Measurements from ENCODE around the gene TBC1D14.

Gene TBC1D14

DNA sequence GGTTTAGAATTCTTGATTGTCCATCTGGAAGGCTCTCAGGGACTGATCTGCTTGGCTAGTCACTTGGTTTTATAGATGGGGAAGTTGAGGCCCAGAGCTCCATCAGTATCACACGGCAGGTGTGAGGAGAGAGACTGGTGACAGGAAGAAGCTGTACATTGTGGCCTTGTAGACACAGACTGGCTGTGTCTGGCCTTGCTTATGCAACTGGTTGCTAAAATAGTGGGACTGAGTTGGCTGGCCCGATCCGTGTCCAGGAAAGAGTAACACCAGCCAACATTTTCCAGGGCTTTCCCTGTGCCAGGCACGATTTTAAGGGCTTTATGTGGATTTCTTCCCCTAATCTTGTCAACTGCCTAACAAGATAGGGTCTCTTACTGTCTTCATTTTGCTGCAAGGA, 2.8 kb downstream of the TBC1D14 start:
- Histone ChIP-seq H3K9me3 (ENCODE audit: insufficient read depth, low read length) (no peaks in the 10 kb centered on the region), H3K27me3 (ENCODE audit: low read depth, low read length) (no peaks in the 10 kb centered on the region), H3K4me2 (ENCODE audit: low read length) (no peak overlapping the region), H2AFZ (ENCODE audit: low read depth, low read length) (no peak overlapping the region), H3K9ac (ENCODE audit: low read length) (no peak overlapping the region), H4K20me1 (ENCODE audit: insufficient read depth, low read length) (peaks cover 12% of the 10 kb centered on the region; the same call in 1 of the 2 replicates), H3K36me3 (replicated peaks; ENCODE audit: low read depth, low read length) (no peaks in the 10 kb centered on the region), H3K4me3 (ENCODE audit: low read length) (no peak overlapping the region), H3K4me1 (ENCODE audit: low read length) (peaks cover 19% of the 10 kb centered on the region), H3K27ac (ENCODE audit: low read length) (no peak overlapping the region), H3K79me2 (ENCODE audit: low read length) (peaks cover 32% of the 10 kb centered on the region)
- no peak for TF ChIP-seq EZH2phosphoT487 (IDR thresholded peaks at IDR 0.05; ENCODE audit: low read depth)
- TF ChIP-seq, protein P1, sequence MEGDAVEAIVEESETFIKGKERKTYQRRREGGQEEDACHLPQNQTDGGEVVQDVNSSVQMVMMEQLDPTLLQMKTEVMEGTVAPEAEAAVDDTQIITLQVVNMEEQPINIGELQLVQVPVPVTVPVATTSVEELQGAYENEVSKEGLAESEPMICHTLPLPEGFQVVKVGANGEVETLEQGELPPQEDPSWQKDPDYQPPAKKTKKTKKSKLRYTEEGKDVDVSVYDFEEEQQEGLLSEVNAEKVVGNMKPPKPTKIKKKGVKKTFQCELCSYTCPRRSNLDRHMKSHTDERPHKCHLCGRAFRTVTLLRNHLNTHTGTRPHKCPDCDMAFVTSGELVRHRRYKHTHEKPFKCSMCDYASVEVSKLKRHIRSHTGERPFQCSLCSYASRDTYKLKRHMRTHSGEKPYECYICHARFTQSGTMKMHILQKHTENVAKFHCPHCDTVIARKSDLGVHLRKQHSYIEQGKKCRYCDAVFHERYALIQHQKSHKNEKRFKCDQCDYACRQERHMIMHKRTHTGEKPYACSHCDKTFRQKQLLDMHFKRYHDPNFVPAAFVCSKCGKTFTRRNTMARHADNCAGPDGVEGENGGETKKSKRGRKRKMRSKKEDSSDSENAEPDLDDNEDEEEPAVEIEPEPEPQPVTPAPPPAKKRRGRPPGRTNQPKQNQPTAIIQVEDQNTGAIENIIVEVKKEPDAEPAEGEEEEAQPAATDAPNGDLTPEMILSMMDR (IDR thresholded peaks at IDR 0.05; ENCODE audit: low read depth, low read length), result no peak

DNA sequence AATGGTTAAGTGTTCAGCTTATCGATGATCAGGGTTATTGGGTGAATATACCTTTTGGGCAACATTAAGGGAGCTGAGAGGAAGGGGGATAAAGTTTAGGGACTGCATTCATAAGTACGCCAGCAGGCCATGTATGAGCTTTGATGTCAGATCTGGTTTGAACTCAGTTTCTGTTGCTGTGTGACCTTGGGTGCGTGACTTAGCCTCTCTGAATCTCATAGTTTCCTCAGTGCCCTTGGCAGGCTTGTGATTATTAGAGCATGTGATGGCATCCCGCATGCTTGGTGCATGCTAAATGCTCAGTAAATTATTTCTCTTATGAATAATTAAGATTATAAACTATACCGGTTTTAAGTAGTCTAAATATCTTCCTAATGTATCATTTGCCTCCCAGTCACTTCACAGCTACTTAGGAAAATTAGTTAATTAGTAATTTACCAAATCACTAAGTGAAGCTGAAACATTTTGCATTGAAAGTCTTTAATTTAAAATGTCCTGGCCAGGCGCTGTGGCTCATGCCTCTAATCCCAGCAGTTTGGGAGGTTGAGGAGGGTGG, 3.8 kb downstream of the TBC1D14 start:
- H3K9ac ChIP-seq (ENCODE audit: low read length), result no peak overlapping the region
- no peaks in the 10 kb centered on the region for H3K27me3 ChIP-seq (ENCODE audit: low read depth, low read length)
- peaks cover 41% of the 10 kb centered on the region for H3K79me2 ChIP-seq (ENCODE audit: low read length)
- no peak overlapping the region for H3K4me3 ChIP-seq (ENCODE audit: low read length)
- H3K4me1 ChIP-seq (ENCODE audit: low read length), result peaks cover 13% of the 10 kb centered on the region
- no peaks in the 10 kb centered on the region for H3K36me3 ChIP-seq (replicated peaks; ENCODE audit: low read depth, low read length)
- no peak overlapping the region for H2AFZ ChIP-seq (ENCODE audit: low read depth, low read length)
- no peak for TF ChIP-seq EZH2phosphoT487 (IDR thresholded peaks at IDR 0.05; ENCODE audit: low read depth)
- TF ChIP-seq, protein P1 (IDR thresholded peaks at IDR 0.05; ENCODE audit: low read depth, low read length), result no peak
- H4K20me1 ChIP-seq (ENCODE audit: insufficient read depth, low read length), result peaks cover 19% of the 10 kb centered on the region
- H3K27ac ChIP-seq (ENCODE audit: low read length), result no peak overlapping the region
- no peak overlapping the region for H3K4me2 ChIP-seq (ENCODE audit: low read length)
- H3K9me3 ChIP-seq (ENCODE audit: insufficient read depth, low read length), result no peaks in the 10 kb centered on the region

DNA sequence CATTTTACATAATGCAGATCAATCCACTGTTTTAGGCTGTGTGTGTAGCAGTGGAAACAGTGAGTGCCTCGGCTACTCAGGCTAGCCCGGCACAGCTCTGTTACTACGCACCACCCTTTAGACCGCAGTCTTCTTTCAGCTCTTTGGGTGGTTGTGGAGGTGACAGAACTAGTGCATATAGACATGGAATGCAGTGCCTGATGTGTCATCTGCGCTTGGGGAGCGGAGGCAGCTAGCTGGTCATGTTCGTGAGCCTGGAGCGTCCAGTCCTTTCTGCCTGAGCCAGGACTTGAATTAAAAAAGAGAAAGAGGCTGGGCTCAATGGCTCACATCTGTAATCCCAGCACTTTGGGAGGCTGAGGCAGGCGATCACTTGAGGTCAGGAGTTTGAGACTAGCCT, 4.8 kb downstream of the TBC1D14 start:
- H3K36me3 ChIP-seq (replicated peaks; ENCODE audit: low read depth, low read length), result no peaks in the 10 kb centered on the region
- no peaks in the 10 kb centered on the region for H3K27me3 ChIP-seq (ENCODE audit: low read depth, low read length)
- peaks cover 9% of the 10 kb centered on the region for H3K4me1 ChIP-seq (ENCODE audit: low read length)
- no peak overlapping the region for H3K27ac ChIP-seq (ENCODE audit: low read length)
- no peak overlapping the region for H3K4me2 ChIP-seq (ENCODE audit: low read length)
- peaks cover 21% of the 10 kb centered on the region for H4K20me1 ChIP-seq (ENCODE audit: insufficient read depth, low read length)
- TF ChIP-seq, protein P1 (IDR thresholded peaks at IDR 0.05; ENCODE audit: low read depth, low read length), result no peak
- no peak for TF ChIP-seq EZH2phosphoT487 (IDR thresholded peaks at IDR 0.05; ENCODE audit: low read depth)
- no peak overlapping the region for H3K4me3 ChIP-seq (ENCODE audit: low read length)
- H3K9ac ChIP-seq (ENCODE audit: low read length), result no peak overlapping the region
- no peaks in the 10 kb centered on the region for H3K9me3 ChIP-seq (ENCODE audit: insufficient read depth, low read length)
- H3K79me2 ChIP-seq (ENCODE audit: low read length), result peaks cover 43% of the 10 kb centered on the region
- H2AFZ ChIP-seq (ENCODE audit: low read depth, low read length), result no peak overlapping the region

DNA sequence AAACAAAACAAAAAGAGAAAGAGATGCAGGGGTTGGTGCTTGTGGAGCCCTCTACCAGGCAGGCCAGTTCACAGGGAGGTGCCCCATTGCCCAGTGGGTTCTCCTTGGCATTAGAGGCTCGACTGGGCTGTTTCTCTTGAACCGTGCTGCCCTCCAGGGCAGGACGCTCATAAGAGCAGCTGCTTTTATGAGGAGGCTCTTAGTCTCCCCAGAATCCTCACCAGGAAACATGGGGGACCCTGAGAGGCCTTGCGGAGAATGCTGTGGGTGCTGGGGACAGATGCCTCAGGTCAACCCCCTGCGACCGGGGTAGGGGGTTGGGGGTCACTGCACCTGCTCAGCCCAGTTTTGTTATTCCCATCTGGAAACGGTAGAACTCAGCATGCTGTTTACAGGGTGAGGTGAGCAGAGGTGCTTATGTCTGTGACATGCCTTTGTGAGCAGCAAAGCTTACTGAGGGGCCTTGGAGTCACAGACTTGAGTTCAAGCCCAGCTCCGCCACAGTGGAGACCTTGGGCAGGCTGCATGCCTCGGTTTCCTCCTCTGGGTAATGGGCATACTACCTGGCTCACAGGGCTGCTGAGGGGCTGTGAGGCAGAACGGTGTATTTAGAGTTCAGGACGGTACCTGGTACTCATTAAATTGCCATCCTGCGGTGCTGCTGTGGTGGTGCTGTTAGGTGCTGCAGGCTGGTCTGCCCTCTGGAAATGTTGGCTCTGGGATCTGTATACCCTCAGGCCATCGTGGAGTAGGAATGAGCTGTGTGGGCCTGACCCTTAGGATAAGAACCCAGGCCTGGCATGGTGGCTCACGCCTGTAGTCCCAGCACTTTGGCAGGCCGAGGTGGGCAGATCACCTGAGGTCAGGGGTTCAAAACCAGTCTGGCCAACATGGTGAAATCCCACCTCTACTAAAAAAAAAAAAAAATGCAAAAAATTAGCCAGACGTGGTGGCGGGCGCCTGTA, 5.7 kb downstream of the TBC1D14 start:
- Histone ChIP-seq H3K4me2 (ENCODE audit: low read length) (no peak overlapping the region), H3K79me2 (ENCODE audit: low read length) (peaks cover 43% of the 10 kb centered on the region), H3K27ac (ENCODE audit: low read length) (no peak overlapping the region), H3K9ac (ENCODE audit: low read length) (no peak overlapping the region), H3K4me1 (ENCODE audit: low read length) (peaks cover 9% of the 10 kb centered on the region), H4K20me1 (ENCODE audit: insufficient read depth, low read length) (peaks cover 21% of the 10 kb centered on the region), H2AFZ (ENCODE audit: low read depth, low read length) (no peak overlapping the region), H3K9me3 (ENCODE audit: insufficient read depth, low read length) (no peaks in the 10 kb centered on the region), H3K4me3 (ENCODE audit: low read length) (no peak overlapping the region), H3K27me3 (ENCODE audit: low read depth, low read length) (no peaks in the 10 kb centered on the region), H3K36me3 (replicated peaks; ENCODE audit: low read depth, low read length) (no peaks in the 10 kb centered on the region)
- TF ChIP-seq, protein P1 (IDR thresholded peaks at IDR 0.05; ENCODE audit: low read depth, low read length), result no peak
